ENCODE measurements around the gene ADAM8. TPM values are rescaled to one million over a fixed set of nuclear protein-coding genes. Genes with fewer than 3 reads are reported as not detected.

ADAM8 gene
- total RNA-seq, 2 experiments from 2014 or later, result 124 to 176 TPM

GRCh38 chr10:133212853-133213494 is 63.7 kb downstream of the ADAM8 start:
- intact Hi-C loops (cut with DNase I, micrococcal nuclease), result no loop called here
- H3K36me3 Mint-ChIP-seq (ENCODE audit: low read depth), result no peaks in the 10 kb centered on the region
- CTCF ChIA-PET, result no interaction called here

More at GRCh38 chr10:133212853-133213494, 63.7 kb downstream of the ADAM8 start:
- POLR2A ChIA-PET, result no interaction called here
- Mint-ChIP-seq H3K4me3 (no peak overlapping the region), H3K4me1 (peaks cover 4% of the 10 kb centered on the region), H3K9me3 (ENCODE audit: low read depth) (no peaks in the 10 kb centered on the region), H3K27me3 (no peaks in the 10 kb centered on the region), H3K27ac (no peak overlapping the region)
- ATAC-seq (no peak), DNase-seq (no peak)

Small RNAs within 50 kb of the gene (microRNA-seq; reads per million reads assigned to microRNA genes)
- gene MIR202 (ENCODE audit: borderline replicate concordance), result not detected

Other genes with a start within 250 kb of the ADAM8 start
- not detected for gene ADGRA1, start 188.9 kb downstream of the ADAM8 start, total RNA-seq
- gene KNDC1, start 116.6 kb downstream of the ADAM8 start, total RNA-seq, result not detected
- not detected for gene UTF1, start 46.7 kb downstream of the ADAM8 start, total RNA-seq
- not detected for gene VENTX, start 39.0 kb downstream of the ADAM8 start, total RNA-seq
- gene TUBGCP2, start 32.0 kb upstream of the ADAM8 start, total RNA-seq, result 10 to 100 TPM; 43.3 to 50.2 TPM
- 10 to 100 TPM; 58.1 to 73.2 TPM for gene ZNF511, start 32.0 kb upstream of the ADAM8 start, total RNA-seq
- not detected for gene CALY, start 60.0 kb upstream of the ADAM8 start, total RNA-seq
- not detected for gene PRAP1, start 70.5 kb upstream of the ADAM8 start, total RNA-seq
- 10 to 100 TPM; 28.3 to 37.0 TPM for gene FUOM, start 81.2 kb upstream of the ADAM8 start, total RNA-seq
- gene ECHS1, start 96.5 kb upstream of the ADAM8 start, total RNA-seq, result 10 to 100 TPM; 42.0 to 56.7 TPM
- gene PAOX, start 102.4 kb upstream of the ADAM8 start, total RNA-seq, result 1 to 10 TPM; 3.0 to 6.2 TPM
- gene MTG1, start 117.3 kb upstream of the ADAM8 start, total RNA-seq, result 10 to 100 TPM; 46.9 to 52.1 TPM
- not detected for gene SPRN, start 147.8 kb upstream of the ADAM8 start, total RNA-seq
- 1 to 10 TPM; 1.4 to 1.7 TPM for gene SCART1, start 177.1 kb upstream of the ADAM8 start, total RNA-seq